ENCODE data around the gene SYNPO2L.
A peak's percentile ranks its signal among the peaks of the same experiment; 100 is the strongest.
"Not testable (repeated sequence)": the region's sequence is repeated elsewhere in the genome, so short reads cannot be mapped to it uniquely, and the experiment has no call there.

SYNPO2L gene

GRCh38 chr10:73617143-73617542 is 38.7 kb downstream of the SYNPO2L start:
- not testable (repeated sequence) for DNase-seq (ENCODE audit: low read depth)

DNA sequence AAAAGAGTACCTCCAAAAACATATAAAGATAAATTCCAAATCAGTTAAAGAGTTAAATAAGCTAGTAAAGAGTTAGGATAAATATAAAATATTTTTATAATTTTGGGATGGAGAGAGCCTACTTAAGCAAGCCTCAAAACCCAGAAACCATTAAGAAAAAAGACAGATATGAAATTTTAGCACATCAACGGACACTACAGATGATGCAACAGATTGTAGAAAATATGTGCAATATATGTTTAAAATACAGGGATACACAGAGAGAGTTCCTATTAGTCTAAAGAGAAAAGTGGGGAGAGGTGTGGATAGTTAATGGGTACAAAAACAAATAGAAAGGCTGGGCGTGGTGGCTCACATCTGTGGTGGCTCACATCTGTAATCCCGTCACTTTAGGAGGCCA is 41.1 kb downstream of the SYNPO2L start:
- DNase-seq (ENCODE audit: low read depth), result no peak

- DNase-seq (ENCODE audit: low read depth), result no peak
These were observed 46.7 kb downstream of the SYNPO2L start for GRCh38 chr10:73609116-73609515.

GRCh38 chr10:73601486-73601921 is 54.3 kb downstream of the SYNPO2L start:
- DNase-seq (ENCODE audit: low read depth), result peak; percentile 51

DNA sequence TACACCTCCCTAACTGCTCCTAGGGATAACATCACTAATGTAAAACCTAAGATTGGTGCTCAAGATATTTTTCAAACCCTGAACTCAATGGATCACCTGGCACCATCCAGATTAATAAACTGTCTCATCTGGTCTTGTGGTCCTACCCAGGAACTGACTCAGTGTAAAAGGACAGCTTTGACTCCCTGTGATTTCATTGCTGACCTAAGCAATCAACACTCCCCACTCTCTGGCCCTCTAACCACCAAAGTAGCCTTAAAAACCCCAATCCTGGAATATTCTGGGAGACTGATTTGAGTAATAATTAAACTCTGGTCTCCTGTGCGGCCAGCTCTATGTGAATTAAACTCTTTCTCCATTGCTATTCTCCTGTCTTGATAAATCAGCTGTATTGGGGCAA is 58.5 kb downstream of the SYNPO2L start:
- DNase-seq (ENCODE audit: low read depth), result peak; percentile 41

Measured in iris pigment epithelial cell (primary cell).